Stimulated activated CD8-positive, alpha-beta memory T cell treated with anti-CD3 and anti-CD28 coated beads, Interleukin-15, amount 100 ng/mL, for 24 hours (primary cell): Measurements from ENCODE around the gene CDKL1.
"Not testable (repeated sequence)": the region's sequence is repeated elsewhere in the genome, so short reads cannot be mapped to it uniquely, and the experiment has no call there.

Experiments used
- DNase-seq: peaks from one replicate; pipeline ENCODE4 v3.0.0-alpha.2; 2020; ENCODE audit warnings: low read depth

CDKL1 gene

DNA sequence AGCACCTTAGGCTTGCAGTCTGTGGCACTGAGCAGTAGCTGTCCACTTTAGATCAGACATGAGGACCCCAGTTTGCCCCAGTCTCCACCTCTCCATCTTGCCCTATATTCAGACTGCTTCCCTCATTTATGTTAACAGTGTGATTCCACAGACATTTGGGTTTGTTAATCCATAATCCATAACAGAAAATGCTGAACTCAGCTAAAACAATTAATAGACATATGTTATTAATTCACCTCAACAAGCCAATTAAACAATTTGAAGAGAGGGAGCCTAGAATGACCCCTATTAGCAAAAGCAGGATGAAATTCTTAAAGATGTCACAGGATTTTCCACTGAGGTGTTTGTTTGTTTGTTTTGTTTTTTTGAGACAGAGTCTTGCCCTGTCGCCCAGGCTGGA is 9.1 kb downstream of the CDKL1 start:
- DNase-seq: no peak

DNA sequence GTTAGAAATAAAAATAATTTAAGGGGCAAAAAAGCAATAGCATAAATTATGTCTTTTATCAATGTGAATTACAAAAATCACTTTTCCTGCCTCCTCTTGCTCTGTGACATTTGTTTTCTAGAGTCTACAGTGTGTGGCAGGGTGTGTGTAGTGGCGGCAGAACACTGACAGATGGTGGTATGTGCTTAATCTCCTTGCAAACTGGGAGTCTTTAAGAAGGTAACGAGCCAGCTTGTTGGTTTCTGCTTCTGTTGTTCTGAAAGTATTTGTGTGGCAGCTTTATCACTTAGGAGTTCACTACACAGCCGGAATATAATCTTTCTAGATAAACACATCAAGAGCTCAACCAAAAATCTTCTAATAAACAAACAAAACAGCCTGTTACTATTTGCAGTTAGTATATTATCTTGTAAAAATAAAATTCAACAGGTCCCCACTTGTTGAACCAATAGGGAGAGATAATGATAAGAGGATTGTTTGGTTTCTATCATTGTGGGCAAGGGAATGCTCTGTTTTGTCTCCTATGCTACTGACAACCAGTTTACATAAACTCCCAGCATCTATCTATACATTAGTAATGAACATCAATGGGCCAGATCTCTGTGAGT is 13.0 kb downstream of the CDKL1 start:
- DNase-seq: no peak

DNA sequence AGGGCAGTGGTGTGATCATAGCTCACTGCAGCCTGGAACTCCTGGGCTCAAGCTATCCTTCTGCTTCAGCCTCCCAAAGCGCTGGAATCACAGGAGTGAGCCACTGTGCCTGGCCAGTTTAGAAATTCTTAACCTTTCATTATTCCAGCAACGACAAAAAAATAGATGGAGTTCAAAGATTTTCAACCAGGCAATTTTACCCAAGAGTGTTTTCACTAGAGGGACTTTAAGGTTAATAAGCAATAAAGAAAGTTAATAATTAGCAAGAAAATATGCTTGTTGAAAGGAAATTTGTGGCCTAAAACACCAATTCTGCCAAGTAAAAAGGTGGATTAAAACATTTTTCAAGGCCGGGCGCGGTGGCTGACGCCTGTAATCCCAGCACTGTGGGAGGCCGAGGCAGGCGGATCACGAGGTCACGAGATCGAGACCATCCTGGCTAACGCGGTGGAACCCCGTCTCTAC is 14.8 kb downstream of the CDKL1 start:
- no peak for DNase-seq

DNA sequence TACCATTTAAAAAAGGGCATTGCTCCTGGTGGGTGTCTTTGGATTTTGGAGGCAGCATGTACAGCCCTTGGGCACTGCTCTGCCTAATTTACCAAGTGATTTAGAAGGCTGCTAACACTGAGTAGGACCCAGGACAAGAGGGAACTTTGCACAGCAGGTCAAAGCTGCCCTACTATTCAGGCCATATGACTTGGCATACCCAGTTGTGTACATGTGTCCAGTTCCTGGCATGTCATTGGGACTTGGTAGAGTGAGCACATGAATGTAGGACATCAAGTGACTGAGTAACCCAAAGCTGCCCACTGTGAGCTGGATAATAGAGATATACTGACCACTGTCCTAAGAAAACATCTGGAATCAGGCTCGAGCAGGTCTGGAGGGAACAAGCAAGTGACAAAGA is 15.7 kb downstream of the CDKL1 start:
- no peak for DNase-seq

DNA sequence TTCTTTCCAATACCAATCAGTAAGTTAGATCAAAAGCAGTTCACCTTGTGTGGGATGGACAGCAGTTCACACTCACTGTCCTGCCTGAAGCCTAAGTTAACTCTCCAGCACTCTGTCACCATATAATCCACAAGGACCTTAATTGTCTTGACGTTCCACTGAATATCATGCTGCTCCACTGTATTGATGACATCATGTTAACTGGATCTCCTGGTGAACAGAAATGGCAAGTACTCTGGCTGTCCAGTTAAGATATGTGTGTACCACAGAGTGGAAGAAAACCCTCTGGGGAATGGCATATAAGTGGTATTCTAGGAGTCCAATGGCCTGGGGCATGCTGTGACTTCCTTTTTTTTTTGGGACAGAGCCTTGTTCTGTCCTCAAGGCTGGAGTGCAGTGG is 16.2 kb downstream of the CDKL1 start:
- DNase-seq: no peak

DNA sequence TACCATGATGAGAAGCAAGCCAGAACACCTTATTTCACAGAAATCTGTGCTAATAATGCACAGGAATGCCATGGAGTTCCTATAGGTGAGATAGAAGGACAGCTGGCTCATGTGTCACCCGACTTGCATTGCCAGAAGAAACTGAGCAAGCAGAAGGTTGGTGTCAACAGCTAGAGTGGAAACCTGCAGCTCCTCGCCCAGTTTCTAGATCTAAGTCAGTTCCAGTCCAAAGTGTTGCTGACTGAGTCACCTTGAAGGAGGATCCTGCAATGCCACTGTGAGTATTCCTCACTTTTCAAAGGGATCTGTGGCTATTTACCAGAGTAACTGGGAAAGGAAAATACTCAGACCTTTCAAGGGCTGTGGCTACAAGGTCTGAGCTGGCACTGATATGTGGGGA is 17.1 kb downstream of the CDKL1 start:
- no peak for DNase-seq

DNA sequence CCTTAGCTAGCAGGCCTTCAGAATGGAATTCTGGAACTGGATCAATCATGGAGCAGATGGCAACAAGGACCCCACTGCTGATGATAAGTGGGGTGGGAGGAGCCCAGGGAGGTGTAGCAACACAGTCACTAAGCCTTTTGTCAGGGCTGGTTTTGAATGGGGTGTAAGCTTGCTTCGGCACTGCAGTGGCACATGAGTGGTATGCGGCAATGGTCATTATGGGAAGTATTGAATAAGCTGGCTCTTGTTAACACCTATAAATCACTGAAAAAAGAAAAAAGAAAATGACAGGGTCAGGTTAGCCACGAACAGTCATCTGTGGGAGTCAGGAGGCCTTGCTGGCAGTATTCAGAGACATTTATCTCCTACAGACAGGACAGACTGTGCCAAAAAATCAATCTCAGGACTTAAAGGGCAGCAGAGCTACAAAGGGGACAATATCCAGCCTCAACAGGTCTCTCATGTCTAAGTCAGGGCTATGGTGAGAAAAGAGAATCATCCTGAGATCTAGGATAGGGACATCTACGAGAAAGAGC is 19.1 kb downstream of the CDKL1 start:
- no peak for DNase-seq

DNA sequence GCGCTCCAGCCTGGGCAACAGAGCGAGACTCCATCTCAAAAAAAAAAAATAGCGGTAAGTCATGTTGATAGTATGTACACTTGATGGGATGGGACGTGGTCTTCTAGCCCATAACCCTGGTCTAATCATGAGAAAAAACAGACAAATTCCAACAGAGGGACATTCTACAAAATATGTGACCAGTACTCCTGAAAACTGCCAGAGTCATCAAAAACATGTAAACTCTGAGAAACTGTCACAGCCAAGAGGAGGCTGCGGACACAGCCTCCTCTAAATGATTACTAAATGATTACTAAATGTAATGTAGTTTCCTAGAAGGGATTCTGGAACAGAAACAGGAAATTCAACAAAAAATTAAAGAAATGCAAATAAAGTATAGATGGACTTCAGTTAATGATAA is 20.9 kb downstream of the CDKL1 start:
- DNase-seq: no peak

DNA sequence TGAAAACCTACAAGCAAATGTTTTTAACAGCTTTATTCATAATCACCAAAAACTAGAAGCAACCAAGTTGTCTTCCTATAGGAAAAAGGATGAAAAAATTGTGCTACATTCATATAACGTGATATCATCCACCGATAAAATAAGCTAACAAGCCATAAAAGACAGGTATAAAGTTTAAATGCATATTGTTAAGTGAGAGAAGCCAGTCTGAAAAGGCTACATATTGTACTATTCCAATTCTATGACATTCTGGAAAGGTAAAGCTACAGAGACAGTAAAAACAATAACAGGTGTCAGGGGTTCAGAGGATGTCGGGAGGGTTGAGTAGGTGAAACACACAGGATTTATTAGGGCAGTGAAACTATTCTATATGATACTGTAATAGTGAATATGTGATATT is 22.7 kb downstream of the CDKL1 start:
- DNase-seq: no peak

DNA sequence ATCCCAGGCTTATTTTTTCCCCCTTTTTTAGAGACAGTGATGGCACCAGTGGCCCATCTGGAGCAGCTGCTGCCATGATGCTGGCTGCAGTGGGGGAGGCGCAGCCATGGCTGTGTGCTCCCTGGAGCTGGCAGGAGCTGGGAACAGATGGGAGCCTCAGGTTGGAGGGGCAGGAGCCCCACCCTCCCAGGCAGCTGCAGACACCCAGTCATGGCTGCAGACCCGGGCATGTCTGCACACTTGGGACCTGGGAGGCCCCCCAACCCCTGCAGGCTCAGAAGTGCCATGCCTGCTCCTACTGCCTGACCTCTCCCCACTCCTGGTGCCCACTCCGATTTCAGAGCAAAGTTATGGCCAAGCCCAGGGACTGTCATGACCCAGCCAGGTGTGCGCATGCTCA is 25.1 kb downstream of the CDKL1 start:
- DNase-seq: no peak

DNA sequence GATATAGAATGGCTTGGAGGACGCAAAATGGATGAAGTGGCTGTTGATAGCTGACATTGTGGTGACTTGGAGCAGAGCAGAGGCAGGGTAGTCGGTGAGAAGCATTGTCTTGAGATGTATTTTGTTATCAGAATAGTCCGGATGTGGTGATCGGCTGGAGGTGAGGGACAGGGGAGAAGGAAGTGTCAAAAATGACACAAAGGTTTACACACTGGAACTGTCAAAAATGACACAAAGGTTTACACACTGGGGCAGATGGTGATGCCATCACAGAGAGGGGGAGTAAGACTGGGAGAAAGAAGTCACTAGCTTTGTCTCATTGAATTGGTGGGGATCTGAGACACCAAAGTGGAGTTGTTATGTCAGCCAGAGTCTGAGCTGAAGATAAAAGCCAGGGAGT is 30.1 kb downstream of the CDKL1 start:
- DNase-seq: no peak

DNA sequence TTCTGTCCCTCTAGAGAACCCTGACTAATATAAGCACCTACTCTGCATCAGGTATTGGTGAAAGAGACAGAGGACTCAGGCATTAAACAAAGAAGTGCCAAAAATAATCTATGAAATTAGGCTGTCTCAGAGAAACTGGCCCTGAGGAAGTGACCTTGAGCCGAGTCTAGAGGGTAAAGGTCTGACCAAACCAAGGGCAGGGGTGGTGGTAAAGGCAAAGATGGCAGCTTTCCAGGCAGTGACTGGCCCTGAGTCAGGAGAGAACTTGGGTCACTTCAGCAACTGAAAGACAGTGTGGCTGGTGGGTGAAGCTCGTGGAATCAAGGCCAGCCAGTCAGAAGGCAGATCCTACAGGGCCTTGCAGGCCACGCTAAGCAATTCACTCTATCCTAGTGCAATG is 30.6 kb downstream of the CDKL1 start:
- no peak for DNase-seq

DNA sequence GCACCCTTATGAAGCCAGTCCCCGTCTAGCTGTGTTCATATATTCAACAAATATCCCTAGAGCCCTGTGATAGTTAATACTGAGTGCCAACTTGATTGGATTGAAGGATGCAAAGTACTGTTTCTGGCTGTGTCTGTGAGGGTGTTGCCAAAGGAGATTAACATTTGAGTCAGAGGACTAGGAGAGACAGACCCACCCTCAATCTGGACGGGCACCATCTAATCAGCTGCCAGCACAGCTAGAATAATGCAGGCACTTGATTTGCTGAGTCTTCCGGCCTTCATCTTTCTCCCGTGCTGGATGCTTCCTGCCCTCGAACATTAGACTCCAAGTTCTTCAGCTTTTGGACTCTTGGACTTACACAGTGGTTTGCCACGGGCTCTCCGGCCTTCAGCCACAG is 31.1 kb downstream of the CDKL1 start:
- DNase-seq: not testable (repeated sequence)

DNA sequence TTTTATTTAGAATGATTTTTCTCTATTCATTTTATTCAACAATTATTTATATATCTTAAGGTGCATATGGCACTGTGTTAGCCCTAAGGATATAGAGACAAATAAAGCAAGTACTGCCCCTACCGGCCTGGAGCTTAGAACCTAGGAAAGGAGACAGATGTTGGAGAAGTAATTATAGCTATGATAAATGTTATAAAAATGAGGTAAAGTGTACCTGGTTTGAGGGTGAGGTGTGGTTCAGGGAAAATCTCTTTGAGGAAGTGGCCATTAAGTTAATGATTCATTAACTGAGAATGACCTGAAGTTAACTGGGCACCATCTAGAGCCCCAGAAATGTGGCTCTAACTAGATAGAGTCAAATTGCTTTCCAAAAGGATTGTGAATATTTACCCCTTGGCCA is 31.9 kb downstream of the CDKL1 start:
- no peak for DNase-seq

DNA sequence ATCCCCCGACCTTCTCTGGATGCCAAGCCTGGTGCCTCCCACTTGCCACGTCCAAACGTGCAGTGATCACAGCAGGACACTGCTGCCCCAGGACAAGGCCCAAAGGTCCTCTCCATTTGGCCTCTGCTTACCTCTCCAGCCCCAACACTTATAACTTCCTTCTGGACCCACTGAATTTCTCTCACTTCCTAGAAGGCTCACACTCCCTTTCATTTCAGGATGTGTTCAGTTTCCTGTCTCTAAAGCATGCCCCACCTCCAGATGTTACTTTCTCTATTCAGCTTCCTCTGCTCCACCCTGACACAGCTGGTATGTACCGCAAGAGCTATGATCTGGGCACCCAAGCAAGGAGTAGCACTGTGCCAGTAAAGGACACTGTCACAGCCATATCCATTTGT is 33.0 kb downstream of the CDKL1 start:
- DNase-seq: no peak

DNA sequence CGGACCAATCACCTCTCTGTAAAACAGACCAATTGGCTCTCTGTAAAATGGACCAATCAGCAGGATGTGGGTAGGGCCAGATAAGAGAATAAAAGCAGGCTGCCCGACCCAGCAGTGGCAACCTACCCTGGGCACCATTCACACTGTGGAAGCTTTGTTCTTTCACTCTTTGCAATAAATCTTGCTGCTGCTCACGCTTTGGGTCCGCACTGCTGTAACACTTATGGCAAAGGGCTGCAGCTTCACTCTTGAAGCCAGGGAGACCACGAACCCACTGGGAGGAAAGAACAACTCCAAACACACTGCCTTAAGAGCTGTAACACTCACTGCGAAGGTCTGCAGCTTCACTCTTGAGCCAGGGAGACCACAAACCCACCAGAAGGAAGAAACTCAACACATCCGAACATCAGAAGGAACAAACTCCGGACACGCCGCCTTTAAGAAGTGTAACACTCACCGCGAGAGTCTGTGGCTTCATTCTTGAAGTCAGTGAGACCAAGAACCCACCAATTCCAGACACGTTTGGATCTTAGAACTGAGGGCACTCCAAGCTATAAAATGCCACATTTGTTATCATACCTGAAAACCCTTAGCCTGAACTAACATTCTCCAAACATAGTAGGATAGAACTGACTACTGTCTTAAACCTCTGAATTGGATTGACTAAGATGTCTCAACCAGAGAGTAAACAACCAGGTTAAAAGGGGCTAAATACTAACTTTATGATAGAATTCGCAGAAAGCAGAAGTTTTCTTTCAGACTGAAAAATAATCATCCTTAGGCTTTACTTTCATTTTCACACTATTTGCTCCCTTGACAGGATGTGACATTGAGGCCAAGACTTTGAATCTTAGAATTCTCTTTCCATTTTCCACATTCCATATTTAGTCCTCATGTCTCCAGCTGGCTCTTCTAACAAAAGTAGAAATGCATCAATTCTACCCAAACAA is 33.6 kb downstream of the CDKL1 start:
- DNase-seq: no peak

DNA sequence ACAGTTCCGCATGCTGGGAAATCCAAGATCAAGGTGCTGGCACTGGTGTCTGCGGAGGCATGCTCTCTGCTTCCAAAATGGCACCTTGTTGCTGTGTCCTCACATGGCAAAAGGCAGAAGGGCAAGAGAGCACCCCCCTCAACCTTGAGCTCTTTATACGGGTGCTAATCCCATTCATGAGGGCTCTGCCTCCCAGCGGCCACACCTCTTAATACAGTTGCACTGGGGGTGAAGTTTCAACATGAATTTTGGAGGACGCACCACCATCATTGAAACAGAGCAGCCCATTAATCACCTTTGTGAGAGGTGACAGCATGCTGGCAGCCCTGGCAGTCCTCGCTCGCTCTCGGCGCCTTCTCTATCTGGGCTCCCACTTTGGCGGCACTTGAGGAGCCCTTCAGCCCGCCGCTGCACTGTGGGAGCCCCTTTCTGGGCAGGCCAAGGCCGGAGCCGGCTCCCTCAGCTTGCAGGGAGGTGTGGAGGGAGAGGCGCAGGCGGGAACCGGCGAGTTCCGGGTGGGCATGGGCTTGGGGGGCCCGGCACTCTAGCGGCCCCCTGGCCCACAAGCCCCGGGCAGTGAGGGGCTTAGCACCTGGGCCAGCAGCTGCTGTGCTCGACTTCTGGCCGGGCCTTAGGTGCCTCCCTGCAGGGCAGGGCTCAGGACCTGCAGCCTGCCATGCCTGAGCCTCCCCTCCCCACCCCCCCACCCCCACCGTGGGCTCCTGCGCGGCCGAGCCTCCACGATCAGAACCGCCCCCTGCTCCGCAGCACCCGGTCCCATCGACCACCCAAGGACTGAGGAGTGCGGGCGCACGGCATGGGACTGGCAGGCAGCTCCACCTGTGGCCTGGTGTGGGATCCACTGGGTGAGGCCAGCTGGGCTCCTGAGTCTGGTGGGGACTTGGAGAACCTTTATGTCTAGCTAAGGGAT is 34.9 kb downstream of the CDKL1 start:
- DNase-seq: not testable (repeated sequence)

DNA sequence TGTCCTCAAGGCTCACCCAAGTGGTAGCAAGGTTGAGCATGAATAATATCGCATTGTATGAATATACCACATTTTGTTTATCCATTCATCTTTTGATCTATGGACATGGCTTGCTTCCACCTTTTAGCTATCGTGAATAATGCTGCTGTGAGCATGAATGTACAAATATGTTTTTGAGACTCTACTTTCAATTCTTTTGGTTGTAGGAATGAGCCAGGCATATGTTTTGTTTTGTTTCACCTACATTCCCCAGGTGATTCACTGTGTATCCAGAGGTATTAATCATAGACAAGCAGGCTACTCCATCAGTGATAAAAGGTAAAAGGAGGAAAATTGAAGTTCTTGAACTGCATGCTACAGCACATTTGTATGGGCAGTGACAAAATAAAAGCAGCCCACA is 35.8 kb downstream of the CDKL1 start:
- no peak for DNase-seq

DNA sequence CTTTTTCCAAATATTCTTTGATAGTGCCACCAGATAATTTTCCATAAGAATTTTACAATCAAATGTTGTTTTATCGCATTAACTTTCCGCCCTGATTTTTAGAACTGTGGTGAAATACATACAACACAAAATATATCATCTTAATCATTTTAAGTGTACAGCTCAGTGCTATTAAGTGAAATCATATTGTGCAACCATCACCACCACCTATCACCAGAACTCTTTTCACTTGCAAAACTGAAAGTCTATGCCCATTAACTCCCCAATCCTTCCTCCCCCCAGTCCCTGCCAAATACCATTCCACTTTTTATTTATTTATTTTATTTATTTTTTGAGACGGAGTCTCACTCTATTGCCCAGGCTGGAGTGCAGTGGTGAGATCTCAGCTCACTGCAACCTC is 36.6 kb downstream of the CDKL1 start:
- DNase-seq: no peak

DNA sequence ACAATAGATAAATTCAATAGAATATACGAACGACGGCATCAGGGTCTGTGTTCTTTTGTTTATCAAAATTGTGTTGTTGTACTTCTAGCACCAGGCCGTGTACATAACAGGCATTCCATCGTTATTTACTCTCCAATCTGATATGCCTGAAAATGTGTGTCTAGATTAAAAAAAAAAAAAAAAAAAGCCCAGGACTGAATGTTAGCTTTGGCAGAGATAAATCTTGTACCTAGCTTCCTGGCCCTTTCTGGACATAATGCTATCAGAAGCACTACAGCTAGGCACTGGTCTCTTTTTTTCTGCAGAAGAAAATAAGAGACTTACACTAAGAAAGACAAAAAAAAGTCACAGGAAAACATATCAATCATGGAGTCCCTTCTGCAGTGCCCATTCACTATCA is 37.0 kb downstream of the CDKL1 start:
- no peak for DNase-seq

DNA sequence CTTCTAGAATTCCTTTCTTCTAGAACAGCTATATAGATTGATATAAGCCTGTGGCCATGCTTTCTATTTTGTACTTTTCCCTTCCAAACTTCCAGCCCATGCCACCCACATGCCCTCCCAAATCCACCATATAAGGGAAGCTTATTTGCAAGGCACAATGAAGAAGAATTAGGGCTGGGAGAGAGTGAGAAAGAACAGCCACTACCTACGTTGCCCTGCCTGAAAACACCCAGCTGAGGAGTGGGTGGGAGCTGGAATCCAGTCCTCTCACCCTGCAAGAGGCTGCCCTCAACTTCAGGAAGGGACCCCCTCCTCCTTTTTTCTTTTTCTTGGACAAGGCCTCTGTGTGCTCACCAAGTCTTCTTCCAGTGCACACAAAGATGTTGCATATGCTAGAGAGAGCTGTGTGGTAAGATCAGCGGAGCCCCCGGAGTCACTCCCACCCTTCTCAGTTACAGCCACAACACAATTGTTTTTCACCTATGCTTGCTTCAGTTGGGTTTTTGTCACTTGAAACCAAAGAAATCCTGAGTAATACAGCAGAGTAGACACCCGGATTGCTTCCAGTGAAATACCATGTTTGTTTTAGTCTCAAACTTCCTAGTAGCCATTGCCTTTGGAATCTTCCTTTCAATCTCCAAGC is 38.8 kb downstream of the CDKL1 start:
- DNase-seq: no peak

DNA sequence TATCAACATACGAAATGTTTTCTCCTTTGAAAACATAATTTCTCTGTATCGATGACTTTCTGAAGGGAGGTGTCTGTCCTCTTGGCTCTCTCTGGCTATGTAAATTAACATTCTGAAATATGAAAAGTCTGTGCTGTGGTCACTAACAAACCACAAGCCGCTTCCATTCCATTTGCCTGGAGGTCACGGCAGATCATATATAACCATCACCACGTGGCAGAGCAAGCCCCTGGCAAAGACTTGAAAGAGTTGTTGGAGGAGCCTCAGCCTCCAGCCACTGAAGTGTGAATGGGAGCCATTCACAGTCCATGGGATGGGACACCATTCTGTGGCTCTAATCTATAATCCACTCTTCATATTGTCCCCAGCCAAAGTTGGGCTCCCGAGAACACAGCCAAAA is 39.6 kb downstream of the CDKL1 start:
- no peak for DNase-seq
